MM.1S (cell line): ENCODE results near the gene NR6A1.

Experiments
- DNase-seq: peaks from one replicate; pipeline ENCODE4 v3.0.0-alpha.2; 2015
- H2AFZ ChIP-seq: fragments of 300-600 bp; sonication (generic); 2 replicates; pipeline ENCODE4 v1.6.0; 2016; ENCODE audit warnings: antibody characterized with exemption, low read length
- H3F3A ChIP-seq: fragments of 300-600 bp; sonication (generic); 2 replicates; pipeline ENCODE4 v1.6.1; 2016; ENCODE audit warnings: mild to moderate bottlenecking, antibody characterized with exemption, low read length, moderate library complexity, mixed read lengths; ENCODE audit not compliant: insufficient read depth
- H3K27ac ChIP-seq: fragments of 300-600 bp; sonication (generic); 2 replicates; pipeline ENCODE4 v1.5.1; 2016; ENCODE audit warnings: mild to moderate bottlenecking, low read length
- H3K27me3 ChIP-seq: fragments of 300-600 bp; sonication (generic); replicated peaks from 2 replicates; pipeline ENCODE4 v1.6.0; 2016; ENCODE audit warnings: low read length; ENCODE audit not compliant: insufficient read depth
- H3K36me3 ChIP-seq: fragments of 300-600 bp; sonication (generic); replicated peaks from 2 replicates; pipeline ENCODE4 v1.6.1; 2016; ENCODE audit warnings: mild to moderate bottlenecking, low read length, mixed read lengths; ENCODE audit not compliant: insufficient read depth
- H3K4me1 ChIP-seq: fragments of 300-600 bp; sonication (generic); 2 replicates; pipeline ENCODE4 v1.6.1; 2016; ENCODE audit warnings: low read length, mixed read lengths
- H3K4me2 ChIP-seq: fragments of 300-600 bp; sonication (generic); 2 replicates; pipeline ENCODE4 v1.6.0; 2016; ENCODE audit warnings: low read depth, low read length
- H3K4me3 ChIP-seq: fragments of 300-600 bp; sonication (generic); 2 replicates; pipeline ENCODE4 v1.5.1; 2016; ENCODE audit warnings: low read length, mixed read lengths
- H3K79me2 ChIP-seq: fragments of 300-600 bp; sonication (generic); 2 replicates; pipeline ENCODE4 v1.6.1; 2016; ENCODE audit warnings: mixed run types, low read length, mixed read lengths
- H3K9ac ChIP-seq: fragments of 300-600 bp; sonication (generic); 2 replicates; pipeline ENCODE4 v1.6.1; 2016; ENCODE audit warnings: low read length, mixed read lengths
- H3K9me2 ChIP-seq: fragments of 300-600 bp; sonication (generic); replicated peaks from 2 replicates; pipeline ENCODE4 v1.6.1; 2016; ENCODE audit warnings: mild to moderate bottlenecking, low read length, mixed read lengths; ENCODE audit not compliant: insufficient read depth
- H3K9me3 ChIP-seq: fragments of 300-600 bp; sonication (generic); replicated peaks from 2 replicates; pipeline ENCODE4 v1.6.1; 2016; ENCODE audit warnings: mild to moderate bottlenecking, low read length, mixed read lengths; ENCODE audit not compliant: insufficient read depth
- H4K20me1 ChIP-seq: fragments of 300-600 bp; sonication (generic); 2 replicates; pipeline ENCODE4 v1.6.1; 2016; ENCODE audit warnings: mild to moderate bottlenecking, low read length, moderate library complexity, mixed read lengths; ENCODE audit not compliant: insufficient read depth
- CTCF ChIP-seq: fragments of 300-600 bp; sonication (generic); IDR thresholded peaks from 2 replicates; pipeline ENCODE4 v1.5.1; 2016; ENCODE audit warnings: antibody characterized with exemption, low read length, mixed read lengths
- EZH2 ChIP-seq: fragments of 300-600 bp; sonication (generic); optimal IDR thresholded peaks from 2 replicates; pipeline ENCODE3; 2017; ENCODE audit warnings: low read depth, mild to moderate bottlenecking, antibody characterized with exemption, low read length, mixed read lengths
- EZH2phosphoT487 ChIP-seq: fragments of 300-600 bp; sonication (generic); IDR thresholded peaks from 2 replicates; pipeline ENCODE4 v1.6.1; 2018; ENCODE audit warnings: antibody characterized with exemption, low read length

The NR6A1 gene

GRCh38 chr9:124631326-124631725, 139.8 kb downstream of the NR6A1 start:
- Histone ChIP-seq H3K36me3 (no peaks in the 10 kb centered on the region), H3K27ac (no peak overlapping the region), H2AFZ (no peak overlapping the region), H3K4me2 (no peak overlapping the region), H3K27me3 (no peaks in the 10 kb centered on the region), H3K4me3 (no peak overlapping the region), H3K79me2 (no peaks in the 10 kb centered on the region), H3F3A (no peaks in the 10 kb centered on the region), H3K9me2 (no peaks in the 10 kb centered on the region), H3K4me1 (no peaks in the 10 kb centered on the region), H3K9me3 (no peaks in the 10 kb centered on the region), H4K20me1 (no peaks in the 10 kb centered on the region), H3K9ac (no peak overlapping the region)
- TF ChIP-seq EZH2phosphoT487 (no peak), CTCF (no peak), EZH2 (no peak)
- DNase-seq = no peak

GRCh38 chr9:124629600-124629999, 141.5 kb downstream of the NR6A1 start:
- DNase-seq = no peak
- H3K4me3 ChIP-seq = no peak overlapping the region
- H3K27me3 ChIP-seq = no peaks in the 10 kb centered on the region
- H3K4me1 ChIP-seq = no peaks in the 10 kb centered on the region
- no peak for TF ChIP-seq EZH2phosphoT487
- TF ChIP-seq EZH2 = no peak
- TF ChIP-seq CTCF = no peak
- no peak overlapping the region for H2AFZ ChIP-seq
- H3K79me2 ChIP-seq = no peaks in the 10 kb centered on the region
- H3K9me3 ChIP-seq = no peaks in the 10 kb centered on the region
- no peaks in the 10 kb centered on the region for H3F3A ChIP-seq
- no peaks in the 10 kb centered on the region for H3K36me3 ChIP-seq
- H3K9ac ChIP-seq = no peak overlapping the region
- H3K9me2 ChIP-seq = no peaks in the 10 kb centered on the region
- no peak overlapping the region for H3K4me2 ChIP-seq
- no peak overlapping the region for H3K27ac ChIP-seq
- H4K20me1 ChIP-seq = no peaks in the 10 kb centered on the region

GRCh38 chr9:124628741-124629140, 142.4 kb downstream of the NR6A1 start:
- Histone ChIP-seq H3K27ac (no peak overlapping the region), H3K4me2 (no peak overlapping the region), H3K9me2 (no peaks in the 10 kb centered on the region), H3K36me3 (no peaks in the 10 kb centered on the region), H4K20me1 (no peaks in the 10 kb centered on the region), H3F3A (no peaks in the 10 kb centered on the region), H3K9me3 (no peaks in the 10 kb centered on the region), H3K9ac (no peak overlapping the region), H2AFZ (no peak overlapping the region), H3K27me3 (no peaks in the 10 kb centered on the region), H3K4me3 (no peak overlapping the region), H3K79me2 (no peaks in the 10 kb centered on the region), H3K4me1 (no peaks in the 10 kb centered on the region)
- no peak for DNase-seq
- no peak for TF ChIP-seq EZH2phosphoT487
- no peak for TF ChIP-seq CTCF

GRCh38 chr9:124626276-124626675, 144.8 kb downstream of the NR6A1 start:
- no peak overlapping the region for H2AFZ ChIP-seq
- TF ChIP-seq EZH2phosphoT487 (no peak), EZH2 (no peak), CTCF (no peak)

More at GRCh38 chr9:124626276-124626675, 144.8 kb downstream of the NR6A1 start:
- no peaks in the 10 kb centered on the region for H3F3A ChIP-seq
- H3K4me2 ChIP-seq = no peak overlapping the region
- no peak for DNase-seq
- H3K36me3 ChIP-seq = no peaks in the 10 kb centered on the region
- H3K4me1 ChIP-seq = no peaks in the 10 kb centered on the region
- no peak overlapping the region for H3K27ac ChIP-seq
- H3K9me2 ChIP-seq = no peaks in the 10 kb centered on the region
- H4K20me1 ChIP-seq = no peaks in the 10 kb centered on the region
- H3K27me3 ChIP-seq = no peaks in the 10 kb centered on the region
- no peak overlapping the region for H3K9ac ChIP-seq
- no peaks in the 10 kb centered on the region for H3K9me3 ChIP-seq
- no peak overlapping the region for H3K4me3 ChIP-seq
- H3K79me2 ChIP-seq = no peaks in the 10 kb centered on the region
